Neural progenitor cell (in vitro differentiated cells): ENCODE measurements around the gene TUBD1.

Experiments used
- CTCF ChIP-seq: fragments of 200-600 bp; sonication (generic); IDR thresholded peaks from 2 replicates; pipeline ENCODE4 v1.5.1; 2017; ENCODE audit warnings: antibody characterized with exemption, mild to moderate bottlenecking
- EZH2 ChIP-seq: fragments of 200-600 bp; sonication (generic); IDR thresholded peaks from 2 replicates; pipeline ENCODE4 v1.6.1; 2017; ENCODE audit warnings: antibody characterized with exemption, mild to moderate bottlenecking, moderate library complexity

GRCh38 chr17:59916446-59916845, 23.7 kb upstream of the TUBD1 start:
- no peak for TF ChIP-seq CTCF
- TF ChIP-seq EZH2 = no peak
